Endothelial cell of umbilical vein (primary cell): ENCODE results near the gene MRPS34. TPM values are rescaled to one million over a fixed set of nuclear protein-coding genes. Genes with fewer than 3 reads are reported as not detected.

ENCODE experiments used
- BruUV-seq: library from RNA; stranded (reverse); fragments of 400-500 nt; replicated peaks from 2 replicates; lab custom pipeline; 2021; lab: Mats Ljungman, UMichigan
- CTCF ChIA-PET: fragments of 300-600, 350-600 bp; sonication (Branson Sonifier 250); formaldehyde crosslinking; loops from one replicate; lab custom pipeline; 2021; ENCODE audit warnings: antibody characterized with exemption, inconsistent platforms; lab: Charles Lee
- POLR2A ChIA-PET: fragments of 300-600, 350-600 bp; sonication (Branson Sonifier 250); formaldehyde crosslinking; loops from one replicate; lab custom pipeline; 2021; ENCODE audit warnings: antibody characterized with exemption, inconsistent platforms; lab: Charles Lee
- DNase-seq: peaks from one replicate; pipeline ENCODE4 v3.0.0-alpha.2; 2011; ENCODE audit warnings: low read depth, low spot score
- FAIRE-seq: peaks from 2 replicates; lab custom pipeline; 2011; peaks lifted over from hg19 to GRCh38; lab: Jason Lieb, UNC
- H2AFZ ChIP-seq: 2 replicates; pipeline ENCODE4 v1.6.0; 2012; ENCODE audit warnings: low read depth, low read length, control low read depth, inconsistent platforms
- H3K27ac ChIP-seq: 2 replicates; pipeline ENCODE4 v1.5.1; 2011; ENCODE audit warnings: low read depth, mild to moderate bottlenecking, control low read depth, low read length, moderate library complexity; ENCODE audit not compliant: insufficient read depth
- H3K27me3 ChIP-seq, 2 experiments: 2 replicates each; pipeline versions ENCODE4 v1.6.0 to v1.6.1; 2011; ENCODE audit warnings: low read length in 2 of 2, mixed read lengths in 1 of 2; ENCODE audit not compliant: control insufficient read depth in 2 of 2, insufficient read depth in 2 of 2
- H3K36me3 ChIP-seq, 2 experiments: 2 replicates in 1 of 2; 3 replicates in 1 of 2; pipeline ENCODE4 v1.5.1; 2011; ENCODE audit warnings: low read length in 2 of 2, mild to moderate bottlenecking in 1 of 2, moderate library complexity in 1 of 2; ENCODE audit not compliant: control insufficient read depth in 2 of 2, insufficient read depth in 2 of 2; ENCODE audit errors: extremely low read depth in 1 of 2
- H3K4me1 ChIP-seq: 3 replicates; pipeline ENCODE4 v1.5.1; 2011; ENCODE audit warnings: mild to moderate bottlenecking, low read length; ENCODE audit not compliant: control insufficient read depth, insufficient read depth; ENCODE audit errors: extremely low read depth
- H3K4me2 ChIP-seq: 2 replicates; pipeline ENCODE4 v1.6.1; 2011; ENCODE audit warnings: low read length, control low read depth, mixed read lengths; ENCODE audit not compliant: insufficient read depth
- H3K4me3 ChIP-seq, 3 experiments: fragments of 200-600 bp in 1 of 3; sonication (generic), shearing (Covaris generic) in 1 of 3; replicated peaks in 1 of 3; 2 replicates each; pipeline ENCODE4 v1.5.1; 2011 to 2016; ENCODE audit warnings: control low read depth in 3 of 3, low read length in 3 of 3, mild to moderate bottlenecking in 2 of 3, inconsistent platforms in 1 of 3, low read depth in 1 of 3, moderate library complexity in 1 of 3; ENCODE audit not compliant: insufficient read depth in 1 of 3
- H3K79me2 ChIP-seq: 2 replicates; pipeline ENCODE4 v1.6.0; 2012; ENCODE audit warnings: low read length, inconsistent platforms; ENCODE audit not compliant: control insufficient read depth, insufficient read depth
- H3K9ac ChIP-seq: replicated peaks from 2 replicates; pipeline ENCODE3; 2011; ENCODE audit warnings: low read length, control low read depth; ENCODE audit not compliant: insufficient read depth; ENCODE audit errors: extremely low read depth
- H3K9me1 ChIP-seq: replicated peaks from 3 replicates; pipeline ENCODE4 v1.6.0; 2011; ENCODE audit warnings: mild to moderate bottlenecking, low read length; ENCODE audit not compliant: control insufficient read depth, insufficient read depth; ENCODE audit errors: extremely low read depth
- H3K9me3 ChIP-seq: replicated peaks from 2 replicates; pipeline ENCODE4 v1.5.1; 2012; ENCODE audit warnings: low read length, inconsistent platforms; ENCODE audit not compliant: control insufficient read depth, insufficient read depth
- H4K20me1 ChIP-seq: replicated peaks from 2 replicates; pipeline ENCODE3; 2011; ENCODE audit warnings: mild to moderate bottlenecking, low read length; ENCODE audit not compliant: control insufficient read depth, insufficient read depth; ENCODE audit errors: extremely low read depth
- EZH2 ChIP-seq: IDR thresholded peaks from 2 replicates; pipeline ENCODE4 v1.6.1; 2012; ENCODE audit warnings: borderline replicate concordance, low read depth, mild to moderate bottlenecking, moderate library complexity, low read length, inconsistent platforms; ENCODE audit not compliant: severe bottlenecking
- FOS ChIP-seq: IDR thresholded peaks from 2 replicates; pipeline ENCODE4 v1.6.1; 2011; ENCODE audit warnings: mild to moderate bottlenecking, low read length, moderate library complexity, borderline replicate concordance; ENCODE audit not compliant: insufficient read depth
- GATA2 ChIP-seq: IDR thresholded peaks from 2 replicates; pipeline ENCODE4 v1.7.0; 2011; ENCODE audit warnings: low read depth, mild to moderate bottlenecking, moderate library complexity, mixed read lengths, low read length; ENCODE audit not compliant: insufficient read length, insufficient read depth
- JUN ChIP-seq: IDR thresholded peaks from 2 replicates; pipeline ENCODE4 v1.6.1; 2011; ENCODE audit warnings: borderline replicate concordance, low read depth; ENCODE audit not compliant: insufficient read length, insufficient read depth
- MYC ChIP-seq: IDR thresholded peaks from one replicate; pipeline ENCODE4 v1.6.1; 2011; ENCODE audit warnings: mild to moderate bottlenecking, low read depth, low read length
- POLR2A ChIP-seq: IDR thresholded peaks from 2 replicates; pipeline ENCODE4 v1.6.1; 2012; ENCODE audit warnings: low read depth, mild to moderate bottlenecking, control low read depth, low read length
- POLR2AphosphoS5 ChIP-seq: IDR thresholded peaks from 2 replicates; pipeline ENCODE4 v1.6.1; 2012; ENCODE audit warnings: low read depth, mild to moderate bottlenecking, control low read depth, low read length, moderate library complexity; ENCODE audit not compliant: insufficient read depth
- dilution Hi-C: fragments of 300-500 bp; cut with MboI; formaldehyde crosslinking; loops from one replicate; pipeline ENCODE4 v1.15.0; 2019; ENCODE audit warnings: low sequenced_read_pairs; ENCODE audit not compliant: extremely low pct_ligation_motif_present
- intact Hi-C: fragments of 100-400 bp; cut with micrococcal nuclease; formaldehyde crosslinking; loops from one replicate; pipeline ENCODE4 v1.10.0; 2022
- polyA plus RNA-seq, 4 experiments: library from polyadenylated mRNA; depleted of rRNA in 3 of 4; stranded (reverse) in 3 of 4; unstranded in 1 of 4; fragments of >200 nt; gene quantifications; 2 replicates each; pipeline versions ENCODE4 v1.2.1 to v1.2.3, GENCODE V29; 2011 to 2012; ENCODE audit warnings: missing spikeins in 1 of 4
- total RNA-seq: library from RNA; stranded (reverse); gene quantifications from 2 replicates; pipeline ENCODE4 v1.2.3, GENCODE V29; 2021
- TF ChIP-seq, protein P1 (sequence below), 2 donors: IDR thresholded peaks; 1 replicate in 1 of 2; 2 replicates in 1 of 2; pipeline ENCODE4 v1.5.1; 2011; ENCODE audit warnings: low read length in 2 of 2, mild to moderate bottlenecking in 2 of 2, moderate library complexity in 2 of 2, control low read depth in 1 of 2, inconsistent platforms in 1 of 2, low read depth in 1 of 2; ENCODE audit not compliant: insufficient read depth in 1 of 2; ENCODE audit errors: extremely low read depth in 1 of 2
- TF ChIP-seq, protein P2 (sequence below): IDR thresholded peaks from 2 replicates; pipeline ENCODE4 v1.6.1; 2011; ENCODE audit not compliant: insufficient read depth, insufficient read length

Gene MRPS34
- total and polyA plus RNA-seq, 2 donors (not counting 3 experiments of a cell fraction or from before 2014, with no cell fraction given), result 82.1 to 102 TPM

DNA sequence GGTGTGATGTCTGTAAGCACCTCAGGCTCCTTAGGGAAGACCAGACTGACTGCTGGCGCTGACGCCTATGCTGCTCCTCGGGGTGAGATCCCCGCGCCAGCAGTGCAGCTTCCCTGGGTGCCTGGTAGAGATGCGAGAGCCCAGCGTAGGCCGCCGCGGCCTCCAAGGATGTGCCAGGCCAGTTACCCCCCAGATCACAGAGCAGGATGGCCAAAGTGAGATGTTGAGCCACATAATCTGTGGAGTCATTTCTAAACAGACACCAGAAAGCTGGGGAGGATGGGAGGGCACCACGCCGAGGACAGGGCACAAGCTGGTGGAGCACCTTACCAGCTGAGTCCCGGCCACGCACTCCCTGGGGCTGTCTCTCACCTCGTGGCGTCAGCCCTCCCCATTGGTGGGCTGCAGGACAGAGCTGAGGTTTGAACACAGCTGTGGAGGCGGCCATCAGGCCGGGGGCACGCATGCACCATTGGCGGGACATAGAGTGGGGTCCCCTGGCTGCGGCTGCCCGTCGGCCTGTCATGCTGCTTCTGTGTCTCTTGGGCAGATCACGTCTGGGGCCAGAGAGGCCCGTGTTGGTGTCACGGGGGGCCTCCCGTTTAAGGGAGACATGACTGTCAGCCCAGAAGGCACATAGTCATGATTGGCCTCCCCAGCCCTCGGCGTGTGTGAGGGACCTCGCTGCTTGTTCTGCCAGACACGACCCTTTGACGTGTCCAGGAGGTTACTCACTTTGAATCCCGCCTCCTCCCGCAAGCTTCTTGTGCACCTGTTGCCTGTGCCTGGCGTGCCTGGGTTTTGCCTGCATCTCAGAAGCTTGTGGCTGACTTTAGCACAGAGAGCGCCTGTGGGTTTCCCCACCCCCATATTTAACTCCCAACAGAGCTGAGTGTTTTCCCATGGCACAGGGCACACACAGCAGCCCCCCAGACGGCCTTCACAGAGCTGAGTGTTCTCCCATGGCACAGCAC, 45.0 kb downstream of the MRPS34 start:
- Histone ChIP-seq H3K27me3 (no peaks in the 10 kb centered on the region), H3K4me3 (no peak overlapping the region), H3K36me3 (peaks cover 4 to 40% of the 10 kb centered on the region in 2 experiments), H3K4me1 (peaks cover 2% of the 10 kb centered on the region), H3K9me3 (no peaks in the 10 kb centered on the region), H3K9me1 (no peaks in the 10 kb centered on the region), H2AFZ (no peak overlapping the region), H4K20me1 (no peaks in the 10 kb centered on the region), H3K79me2 (peaks cover 17% of the 10 kb centered on the region), H3K9ac (no peak overlapping the region), H3K27ac (no peak overlapping the region), H3K4me2 (no peak overlapping the region)
- POLR2A ChIA-PET, result no interaction called here
- no peak for DNase-seq
- no TSS peak for BruUV-seq
- CTCF ChIA-PET, result interaction anchor here (1.1 kb wide), 2 partner anchors 22 to 37 kb away, joined by 3 read pairs; partner anchors contain the start of gene MAPK8IP3
- TF ChIP-seq JUN (no peak), EZH2 (no peak), POLR2A (no peak), POLR2AphosphoS5 (no peak), GATA2 (no peak), FOS (no peak), MYC (no peak)
- TF ChIP-seq, protein P1, sequence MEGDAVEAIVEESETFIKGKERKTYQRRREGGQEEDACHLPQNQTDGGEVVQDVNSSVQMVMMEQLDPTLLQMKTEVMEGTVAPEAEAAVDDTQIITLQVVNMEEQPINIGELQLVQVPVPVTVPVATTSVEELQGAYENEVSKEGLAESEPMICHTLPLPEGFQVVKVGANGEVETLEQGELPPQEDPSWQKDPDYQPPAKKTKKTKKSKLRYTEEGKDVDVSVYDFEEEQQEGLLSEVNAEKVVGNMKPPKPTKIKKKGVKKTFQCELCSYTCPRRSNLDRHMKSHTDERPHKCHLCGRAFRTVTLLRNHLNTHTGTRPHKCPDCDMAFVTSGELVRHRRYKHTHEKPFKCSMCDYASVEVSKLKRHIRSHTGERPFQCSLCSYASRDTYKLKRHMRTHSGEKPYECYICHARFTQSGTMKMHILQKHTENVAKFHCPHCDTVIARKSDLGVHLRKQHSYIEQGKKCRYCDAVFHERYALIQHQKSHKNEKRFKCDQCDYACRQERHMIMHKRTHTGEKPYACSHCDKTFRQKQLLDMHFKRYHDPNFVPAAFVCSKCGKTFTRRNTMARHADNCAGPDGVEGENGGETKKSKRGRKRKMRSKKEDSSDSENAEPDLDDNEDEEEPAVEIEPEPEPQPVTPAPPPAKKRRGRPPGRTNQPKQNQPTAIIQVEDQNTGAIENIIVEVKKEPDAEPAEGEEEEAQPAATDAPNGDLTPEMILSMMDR (IDR thresholded peaks at IDR 0.05; ENCODE audit: extremely low read depth in 1 of 2, insufficient read depth in 1 of 2, low read depth in 1 of 2, low read length in 2 of 2), result no peak
- TF ChIP-seq, protein P2, sequence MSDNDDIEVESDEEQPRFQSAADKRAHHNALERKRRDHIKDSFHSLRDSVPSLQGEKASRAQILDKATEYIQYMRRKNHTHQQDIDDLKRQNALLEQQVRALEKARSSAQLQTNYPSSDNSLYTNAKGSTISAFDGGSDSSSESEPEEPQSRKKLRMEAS, result no peak
- dilution Hi-C loops (no loop called here), intact Hi-C loops (no loop called here)
- no peak for FAIRE-seq
